SK-N-SH (cell line): Measurements from ENCODE around the gene LCN1. TPM values are rescaled to one million over a fixed set of nuclear protein-coding genes. Genes with fewer than 3 reads are reported as not detected.

ENCODE experiments used
- CTCF ChIA-PET: fragments of 300-600, 350-600 bp; formaldehyde crosslinking; extraction: SDS; loops from one replicate; lab custom pipeline; 2021; lab: Yijun Ruan, JAX
- POLR2A ChIA-PET: fragments of 350-600 bp; sonication (Branson Sonifier 250); formaldehyde crosslinking; extraction: SDS; loops from one replicate; lab custom pipeline; 2020; ENCODE audit warnings: antibody characterized with exemption, inconsistent platforms; lab: Yijun Ruan, JAX
- DNase-seq: peaks from one replicate; pipeline ENCODE4 v3.0.0; 2012
- H2AFZ ChIP-seq: fragments of 200-600 bp; sonication (generic); 2 replicates; pipeline ENCODE4 v1.8.1; 2016; ENCODE audit warnings: antibody characterized with exemption, mild to moderate bottlenecking, low read depth
- H3F3A ChIP-seq: fragments of 200-600 bp; sonication (generic); replicated peaks from 2 replicates; pipeline ENCODE3; 2016; ENCODE audit warnings: antibody characterized with exemption, mild to moderate bottlenecking; ENCODE audit not compliant: insufficient read depth
- H3K27ac ChIP-seq, 2 experiments: fragments of 200-500 bp in 1 of 2; fragments of 200-600 bp in 1 of 2; sonication (Bioruptor generic) in 1 of 2; sonication (generic), shearing (Covaris generic) in 1 of 2; 2 replicates each; pipeline versions ENCODE4 v1.5.1 to v1.6.1; 2014 to 2016; ENCODE audit warnings: low read depth in 2 of 2, inconsistent platforms in 1 of 2, low read length in 1 of 2, mild to moderate bottlenecking in 1 of 2, mixed read lengths in 1 of 2
- H3K27me3 ChIP-seq: fragments of 200-600 bp; sonication (generic), shearing (Covaris generic); 2 replicates; pipeline ENCODE4 v1.6.1; 2016; ENCODE audit warnings: mixed run types; ENCODE audit not compliant: insufficient read depth
- H3K36me3 ChIP-seq, 2 experiments: fragments of 200-500 bp in 1 of 2; fragments of 200-600 bp in 1 of 2; sonication (Bioruptor generic) in 1 of 2; sonication (generic) in 1 of 2; replicated peaks in 1 of 2; 2 replicates each; pipeline versions ENCODE3 to v1.5.1; 2014 to 2016; ENCODE audit warnings: low read length in 1 of 2, mild to moderate bottlenecking in 1 of 2; ENCODE audit not compliant: insufficient read depth in 2 of 2, control insufficient read depth in 1 of 2
- H3K4me1 ChIP-seq, 2 experiments: fragments of 200-500 bp in 1 of 2; fragments of 200-600 bp in 1 of 2; sonication (Bioruptor generic) in 1 of 2; sonication (generic), shearing (Covaris generic) in 1 of 2; 2 replicates each; pipeline versions ENCODE4 v1.5.1 to v1.6.1; 2014 to 2016; ENCODE audit warnings: low read depth in 1 of 2, low read length in 1 of 2, mixed run types in 1 of 2; ENCODE audit not compliant: insufficient read depth in 2 of 2, control insufficient read depth in 1 of 2
- H3K4me2 ChIP-seq: fragments of 200-600 bp; sonication (generic), shearing (Covaris generic); 2 replicates; pipeline ENCODE4 v1.6.1; 2017; ENCODE audit warnings: mixed run types
- H3K4me3 ChIP-seq, 2 experiments: fragments of 200-500 bp in 1 of 2; fragments of 200-600 bp in 1 of 2; sonication (Bioruptor generic) in 1 of 2; sonication (generic), shearing (Covaris generic) in 1 of 2; 2 replicates each; pipeline versions ENCODE4 v1.5.1 to v1.8.1; 2014 to 2016; ENCODE audit warnings: low read depth in 2 of 2, inconsistent platforms in 1 of 2, low read length in 1 of 2, mild to moderate bottlenecking in 1 of 2, mixed read lengths in 1 of 2, moderate library complexity in 1 of 2
- H3K79me2 ChIP-seq: fragments of 200-600 bp; sonication (generic); 2 replicates; pipeline ENCODE4 v1.8.1; 2017; ENCODE audit warnings: mild to moderate bottlenecking; ENCODE audit not compliant: insufficient read depth
- H3K9ac ChIP-seq: fragments of 200-600 bp; sonication (generic); 2 replicates; pipeline ENCODE4 v1.6.1; 2017; ENCODE audit warnings: mixed run types
- H3K9me2 ChIP-seq: fragments of 200-600 bp; sonication (generic); 2 replicates; pipeline ENCODE4 v1.6.1; 2017; ENCODE audit warnings: mixed run types
- H3K9me3 ChIP-seq: fragments of 200-600 bp; sonication (generic); 2 replicates; pipeline ENCODE4 v1.6.1; 2017; ENCODE audit warnings: mixed run types, mild to moderate bottlenecking, moderate library complexity
- H4K20me1 ChIP-seq: fragments of 200-600 bp; sonication (generic); 2 replicates; pipeline ENCODE4 v1.6.1; 2017; ENCODE audit warnings: mild to moderate bottlenecking, mixed run types; ENCODE audit not compliant: insufficient read depth
- EP300 ChIP-seq, 2 experiments: IDR thresholded peaks; 2 replicates each; pipeline versions ENCODE4 v1.4.0 to v1.6.1; 2012; ENCODE audit warnings: borderline replicate concordance in 1 of 2, low read depth in 1 of 2, low read length in 1 of 2
- EZH2phosphoT487 ChIP-seq: fragments of 200-600 bp; sonication (generic); IDR thresholded peaks from 2 replicates; pipeline ENCODE4 v1.6.1; 2017; ENCODE audit warnings: low read depth, mixed run types, mild to moderate bottlenecking, antibody characterized with exemption, moderate library complexity, borderline replicate concordance
- FOXJ3 ChIP-seq: sonication (generic); formaldehyde crosslinking; IDR thresholded peaks from 2 replicates; pipeline ENCODE4 v1.5.1; 2020; ENCODE audit warnings: mild to moderate bottlenecking, missing genetic modification reagents
- FOXM1 ChIP-seq: IDR thresholded peaks from 2 replicates; pipeline ENCODE4 v1.4.0; 2012; ENCODE audit warnings: low read depth, mild to moderate bottlenecking
- GATA2 ChIP-seq: sonication (generic); formaldehyde crosslinking; IDR thresholded peaks from 2 replicates; pipeline ENCODE4 v1.5.0; 2020; ENCODE audit warnings: mild to moderate bottlenecking, missing genetic modification reagents
- JUND ChIP-seq: IDR thresholded peaks from 2 replicates; pipeline ENCODE4 v1.4.0; 2012
- MEF2A ChIP-seq: IDR thresholded peaks from 2 replicates; pipeline ENCODE4 v1.4.0; 2012; ENCODE audit warnings: low read depth, borderline replicate concordance
- MXI1 ChIP-seq: IDR thresholded peaks from 2 replicates; pipeline ENCODE4 v1.6.1; 2012; ENCODE audit warnings: mild to moderate bottlenecking, low read depth, low read length, improper control_type of control experiment
- NFIC ChIP-seq: IDR thresholded peaks from 2 replicates; pipeline ENCODE4 v1.4.0; 2012; ENCODE audit warnings: borderline replicate concordance
- NRF1 ChIP-seq: IDR thresholded peaks from 2 replicates; pipeline ENCODE4 v1.6.1; 2012; ENCODE audit warnings: low read depth, mild to moderate bottlenecking, low read length
- PBX3 ChIP-seq: IDR thresholded peaks from 2 replicates; pipeline ENCODE4; 2012
- POLR2AphosphoS5 ChIP-seq: IDR thresholded peaks from 2 replicates; pipeline ENCODE4 v1.6.1; 2012; ENCODE audit warnings: low read depth, low read length
- REST ChIP-seq: IDR thresholded peaks from 2 replicates; pipeline ENCODE4 v1.6.1; 2012; ENCODE audit warnings: mild to moderate bottlenecking, low read depth, low read length, moderate library complexity
- RFX5 ChIP-seq: IDR thresholded peaks from 2 replicates; pipeline ENCODE4 v1.6.1; 2012; ENCODE audit warnings: mild to moderate bottlenecking, improper control_type of control experiment, low read length
- RXRA ChIP-seq: IDR thresholded peaks from 2 replicates; pipeline ENCODE4 v1.4.0; 2012; ENCODE audit warnings: low read depth, mild to moderate bottlenecking, borderline replicate concordance
- TCF12 ChIP-seq: IDR thresholded peaks from 2 replicates; pipeline ENCODE4 v1.4.0; 2012
- TEAD4 ChIP-seq: IDR thresholded peaks from 2 replicates; pipeline ENCODE4 v1.4.0; 2012; ENCODE audit warnings: mild to moderate bottlenecking, borderline replicate concordance; ENCODE audit not compliant: insufficient read depth
- USF2 ChIP-seq: fragments of 150-350 bp; IDR thresholded peaks from 2 replicates; pipeline ENCODE4 v1.6.1; 2017; ENCODE audit warnings: antibody characterized with exemption, low read length, low read depth, borderline replicate concordance
- YY1 ChIP-seq: IDR thresholded peaks from 2 replicates; pipeline ENCODE4 v1.4.0; 2012; ENCODE audit warnings: low read depth, mild to moderate bottlenecking
- ZBTB33 ChIP-seq: IDR thresholded peaks from 2 replicates; pipeline ENCODE4 v1.4.0; 2012; ENCODE audit warnings: low read depth, borderline replicate concordance
- WGBS: methylation state at CpG from one replicate; pipeline ENCODE4 v1.1.6; 2017; ENCODE audit warnings: low lambda C conversion rate; 5-methylcytosine and 5-hydroxymethylcytosine counted together
- polyA plus RNA-seq, 3 experiments: library from polyadenylated mRNA; depleted of rRNA; stranded (reverse); fragments of >200 nt; gene quantifications; 2 replicates each; pipeline ENCODE4 v1.2.3, GENCODE V29; 2012

Gene LCN1
- polyA plus RNA-seq, 1 of the 3 experiments (the other 2 are of a cell fraction): not detected

GRCh38 chr9:135471791-135472640 is 49.2 kb upstream of the LCN1 start:
- H3K4me2 ChIP-seq: no peak overlapping the region
- CTCF ChIA-PET: interaction anchor here (1.0 to 1.6 kb wide), 6 partner anchors 15 to 1301 kb away, joined by 3 to 7 read pairs (median 4); no protein-coding TSS in a partner anchor

More at GRCh38 chr9:135471791-135472640, 49.2 kb upstream of the LCN1 start:
- Histone ChIP-seq H3K36me3 (no peaks in the 10 kb centered on the region), H4K20me1 (no peaks in the 10 kb centered on the region), H3K27me3 (no peaks in the 10 kb centered on the region), H3K4me1 (peaks cover 0 to 10% of the 10 kb centered on the region in 2 experiments; a peak in 1 of 4 replicates), H3K4me3 (no peak overlapping the region), H3K9me3 (no peaks in the 10 kb centered on the region), H3K79me2 (0 out of 2 replicates have a peak, but pooled peaks cover under 1% of the 10 kb centered on the region), H3K27ac (no peak overlapping the region)
- WGBS: 90% methylated on average over 20 of the region's 23 CpGs
- TF ChIP-seq NRF1 (no peak), NFIC (no peak), POLR2AphosphoS5 (no peak), USF2 (no peak), MEF2A (no peak), MXI1 (no peak), TCF12 (no peak), RXRA (no peak), EP300 (IDR thresholded peaks at IDR 0.05; ENCODE audit: borderline replicate concordance in 1 of 2, low read depth in 1 of 2, low read length in 1 of 2) (no peak), TEAD4 (no peak), YY1 (no peak), FOXJ3 (CRISPR knock-in tag) (no peak), JUND (no peak), EZH2phosphoT487 (no peak), RFX5 (no peak), ZBTB33 (no peak), REST (no peak), GATA2 (CRISPR knock-in tag) (no peak), FOXM1 (no peak), PBX3 (no peak)
- TF ChIP-seq, all 33 proteins: peak for 0
- Histone ChIP-seq H3F3A (no peaks in the 10 kb centered on the region), H3K9ac (no peak overlapping the region), H3K9me2 (no peaks in the 10 kb centered on the region), H2AFZ (no peak overlapping the region)
- POLR2A ChIA-PET: interaction anchor here (0.6 kb wide), 1 partner anchor 380 kb away, joined by 3 read pairs; no protein-coding TSS in a partner anchor
- DNase-seq: no peak
